Measurements from ENCODE around the gene RACK1.

Gene RACK1

DNA sequence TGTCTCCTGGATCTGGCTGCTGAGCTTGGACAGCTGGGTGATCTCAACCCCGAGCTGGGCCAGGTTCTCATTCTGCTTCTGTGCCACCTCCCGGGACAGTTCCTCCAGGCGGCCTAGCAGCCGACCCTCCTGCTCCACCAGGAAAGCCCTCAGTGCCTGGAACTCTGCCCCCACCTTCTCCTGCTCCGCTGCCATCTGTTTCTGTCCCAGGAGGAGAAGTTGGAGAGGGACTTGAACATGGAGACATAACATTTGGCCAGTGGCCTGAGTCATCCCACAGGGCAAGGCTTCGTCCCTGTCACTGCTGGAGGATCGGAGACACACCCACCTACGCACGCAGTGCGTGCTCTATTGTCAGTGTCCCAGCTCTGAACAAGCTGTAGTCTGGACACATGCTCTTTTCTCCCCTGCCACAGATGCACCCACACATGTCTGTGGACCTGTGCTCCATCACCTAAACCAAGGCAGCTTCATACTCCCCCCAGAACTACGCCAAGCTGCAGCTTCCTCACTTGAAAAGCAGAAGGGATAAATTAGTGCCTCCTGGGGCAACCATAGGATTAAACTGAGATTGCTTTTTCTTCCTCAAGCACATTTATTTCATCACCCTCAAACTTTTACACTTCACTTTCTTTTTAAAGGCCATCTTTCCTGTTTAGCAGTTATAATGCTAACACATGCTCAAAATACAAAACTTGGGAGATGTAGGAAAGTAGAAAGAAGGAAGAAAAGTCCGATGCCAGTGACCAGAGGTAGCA is 43.6 kb downstream of the RACK1 start:
- no peak overlapping the region for H3K4me3 ChIP-seq (ENCODE audit: low read depth, low read length)
- peaks cover 59% of the 10 kb centered on the region for H3K27me3 ChIP-seq (ENCODE audit: control insufficient read depth, insufficient read depth, low read length)
- H3K9ac ChIP-seq (ENCODE audit: low read depth, low read length): no peak overlapping the region
- H3K4me1 ChIP-seq (ENCODE audit: control insufficient read depth, insufficient read depth, low read length): peaks cover 38% of the 10 kb centered on the region
- H3K27ac ChIP-seq (ENCODE audit: low read depth, low read length): no peak overlapping the region
- no peaks in the 10 kb centered on the region for H3K9me3 ChIP-seq (ENCODE audit: control insufficient read depth, insufficient read depth, low read length)
- no peaks in the 10 kb centered on the region for H3K36me3 ChIP-seq (ENCODE audit: control insufficient read depth, insufficient read depth, low read length)

DNA sequence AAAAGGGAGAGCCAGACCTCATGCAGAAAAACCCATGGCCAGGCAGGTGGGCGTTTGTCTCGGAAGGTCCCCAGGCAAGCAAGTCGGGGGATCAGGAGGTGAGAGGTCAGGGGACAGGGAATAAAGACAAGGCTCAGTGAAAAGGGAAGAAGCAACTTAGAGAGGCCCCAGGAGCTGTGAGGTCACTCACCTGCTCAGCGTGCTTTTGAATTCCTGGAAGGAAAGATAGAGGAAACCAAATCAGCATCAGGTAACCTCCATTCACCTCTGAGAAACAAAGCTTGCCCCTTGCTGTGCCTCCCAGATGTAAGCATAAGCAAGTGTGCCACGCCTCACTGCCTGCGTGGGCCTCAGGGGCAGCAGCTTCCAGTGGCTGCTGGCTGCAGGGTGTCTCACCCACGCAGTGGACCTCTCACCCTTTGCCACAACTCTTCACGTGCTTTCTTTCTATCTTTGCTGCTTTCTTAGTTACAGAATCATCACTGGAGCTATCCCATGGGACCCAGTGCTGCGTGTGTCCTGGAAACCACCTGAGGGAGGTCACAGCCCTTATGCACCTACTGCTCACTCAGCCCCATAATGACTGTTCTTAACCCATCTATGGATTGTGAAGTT is 44.7 kb downstream of the RACK1 start:
- Histone ChIP-seq H3K27ac (ENCODE audit: low read depth, low read length) (peak overlapping the region; percentile 29), H3K9ac (ENCODE audit: low read depth, low read length) (no peak overlapping the region), H3K36me3 (ENCODE audit: control insufficient read depth, insufficient read depth, low read length) (no peaks in the 10 kb centered on the region), H3K9me3 (ENCODE audit: control insufficient read depth, insufficient read depth, low read length) (no peaks in the 10 kb centered on the region), H3K27me3 (ENCODE audit: control insufficient read depth, insufficient read depth, low read length) (peaks cover 49% of the 10 kb centered on the region), H3K4me3 (ENCODE audit: low read depth, low read length) (peak overlapping the region; percentile 2; the same call in 1 of the 2 replicates), H3K4me1 (ENCODE audit: control insufficient read depth, insufficient read depth, low read length) (peaks cover 38% of the 10 kb centered on the region)

DNA sequence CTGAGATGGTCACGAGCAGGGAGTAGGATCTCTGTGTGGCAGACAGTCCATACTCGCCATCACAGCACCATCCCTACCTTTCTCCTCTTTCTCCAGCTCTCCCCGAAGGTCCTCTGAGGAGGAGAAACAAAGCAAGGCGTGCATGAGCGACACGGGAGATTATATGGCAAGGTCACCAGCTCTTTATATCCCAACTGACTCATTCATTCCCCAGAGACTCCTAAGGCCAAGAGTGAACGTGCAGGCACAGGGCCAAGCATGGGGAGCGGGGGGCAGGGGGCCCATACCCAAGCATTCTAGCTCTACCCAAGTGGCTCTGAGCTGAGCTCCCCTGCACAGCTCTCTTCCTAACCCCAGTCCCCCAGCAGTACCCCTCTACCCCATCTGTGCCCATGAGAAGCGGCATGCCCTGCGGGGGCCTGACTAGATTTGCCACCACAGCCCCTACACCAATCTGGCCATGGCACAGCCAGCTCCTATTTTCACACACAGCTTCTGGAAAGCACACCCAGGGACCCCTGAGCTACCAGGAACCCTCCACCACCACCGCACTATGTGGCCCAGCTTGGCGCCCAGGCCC is 45.5 kb downstream of the RACK1 start:
- Histone ChIP-seq H3K4me1 (ENCODE audit: control insufficient read depth, insufficient read depth, low read length) (peaks cover 38% of the 10 kb centered on the region), H3K27ac (ENCODE audit: low read depth, low read length) (no peak overlapping the region), H3K36me3 (ENCODE audit: control insufficient read depth, insufficient read depth, low read length) (no peaks in the 10 kb centered on the region), H3K9ac (ENCODE audit: low read depth, low read length) (no peak overlapping the region), H3K4me3 (ENCODE audit: low read depth, low read length) (peak overlapping the region; percentile 2; the same call in 1 of the 2 replicates), H3K9me3 (ENCODE audit: control insufficient read depth, insufficient read depth, low read length) (no peaks in the 10 kb centered on the region), H3K27me3 (ENCODE audit: control insufficient read depth, insufficient read depth, low read length) (peaks cover 41% of the 10 kb centered on the region)

DNA sequence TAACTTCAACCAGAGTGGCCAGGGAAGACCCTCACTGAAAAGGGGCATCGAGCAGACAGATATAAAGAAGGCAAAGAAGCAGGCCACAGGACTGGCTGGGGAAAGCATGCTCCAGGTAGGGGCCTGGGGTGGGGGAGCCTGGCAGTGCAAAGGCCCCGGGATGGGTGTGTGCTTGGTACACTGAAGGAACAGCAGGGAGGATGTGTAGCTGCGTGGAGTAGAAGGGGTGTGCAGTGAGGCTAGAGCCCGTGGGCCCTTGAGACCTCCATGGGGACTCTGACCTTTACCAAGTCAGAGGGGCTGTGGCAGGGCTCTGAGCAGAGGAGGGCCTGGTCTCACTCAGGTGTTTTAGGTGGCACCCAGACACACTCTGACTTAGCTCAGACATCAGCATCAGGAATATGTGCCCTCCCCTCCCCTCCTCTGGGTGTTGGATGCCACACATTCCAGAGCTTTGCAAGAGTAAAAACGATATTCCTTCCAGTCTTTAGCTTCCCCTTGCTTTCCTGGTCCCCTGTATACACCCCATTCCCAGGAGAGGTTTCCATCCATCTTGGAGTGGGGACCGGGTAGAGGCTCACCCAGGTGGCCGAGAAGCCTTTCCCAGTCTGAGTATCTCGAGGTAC is 46.3 kb downstream of the RACK1 start:
- no peak overlapping the region for H3K9ac ChIP-seq (ENCODE audit: low read depth, low read length)
- H3K36me3 ChIP-seq (ENCODE audit: control insufficient read depth, insufficient read depth, low read length): no peaks in the 10 kb centered on the region
- H3K27me3 ChIP-seq (ENCODE audit: control insufficient read depth, insufficient read depth, low read length): peaks cover 35% of the 10 kb centered on the region
- H3K9me3 ChIP-seq (ENCODE audit: control insufficient read depth, insufficient read depth, low read length): no peaks in the 10 kb centered on the region
- H3K27ac ChIP-seq (ENCODE audit: low read depth, low read length): no peak overlapping the region
- H3K4me1 ChIP-seq (ENCODE audit: control insufficient read depth, insufficient read depth, low read length): peaks cover 38% of the 10 kb centered on the region
- no peak overlapping the region for H3K4me3 ChIP-seq (ENCODE audit: low read depth, low read length)

DNA sequence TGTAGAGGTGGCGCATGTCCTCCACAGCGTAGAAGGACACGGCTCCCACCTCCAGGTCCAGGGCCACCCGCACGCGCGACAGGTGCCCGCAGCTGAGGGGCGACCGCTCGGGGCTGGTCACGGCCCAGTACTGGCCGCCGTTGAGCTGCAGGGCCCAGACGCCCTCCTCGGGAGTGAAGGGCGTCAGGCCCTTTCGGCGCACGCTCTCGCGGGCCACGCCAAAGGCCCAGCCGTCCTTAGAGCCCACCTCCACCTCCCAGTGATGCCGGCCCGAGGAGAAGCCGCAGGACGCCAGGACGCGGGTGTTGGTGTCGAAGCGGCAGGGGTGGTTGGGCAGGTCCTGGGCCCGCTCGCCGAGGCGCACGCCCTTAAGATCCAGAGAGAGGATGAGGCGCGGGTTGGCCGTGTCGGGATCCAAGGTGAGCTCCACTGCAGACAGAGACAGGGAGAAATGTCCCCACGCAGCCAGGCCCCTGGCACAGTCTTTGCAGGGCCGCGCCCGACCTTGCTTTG is 48.4 kb downstream of the RACK1 start:
- Histone ChIP-seq H3K36me3 (ENCODE audit: control insufficient read depth, insufficient read depth, low read length) (no peaks in the 10 kb centered on the region), H3K9me3 (ENCODE audit: control insufficient read depth, insufficient read depth, low read length) (no peaks in the 10 kb centered on the region), H3K4me1 (ENCODE audit: control insufficient read depth, insufficient read depth, low read length) (peaks cover 31% of the 10 kb centered on the region), H3K27ac (ENCODE audit: low read depth, low read length) (no peak overlapping the region), H3K9ac (ENCODE audit: low read depth, low read length) (no peak overlapping the region), H3K27me3 (ENCODE audit: control insufficient read depth, insufficient read depth, low read length) (peaks cover 27% of the 10 kb centered on the region), H3K4me3 (ENCODE audit: low read depth, low read length) (no peak overlapping the region)

DNA sequence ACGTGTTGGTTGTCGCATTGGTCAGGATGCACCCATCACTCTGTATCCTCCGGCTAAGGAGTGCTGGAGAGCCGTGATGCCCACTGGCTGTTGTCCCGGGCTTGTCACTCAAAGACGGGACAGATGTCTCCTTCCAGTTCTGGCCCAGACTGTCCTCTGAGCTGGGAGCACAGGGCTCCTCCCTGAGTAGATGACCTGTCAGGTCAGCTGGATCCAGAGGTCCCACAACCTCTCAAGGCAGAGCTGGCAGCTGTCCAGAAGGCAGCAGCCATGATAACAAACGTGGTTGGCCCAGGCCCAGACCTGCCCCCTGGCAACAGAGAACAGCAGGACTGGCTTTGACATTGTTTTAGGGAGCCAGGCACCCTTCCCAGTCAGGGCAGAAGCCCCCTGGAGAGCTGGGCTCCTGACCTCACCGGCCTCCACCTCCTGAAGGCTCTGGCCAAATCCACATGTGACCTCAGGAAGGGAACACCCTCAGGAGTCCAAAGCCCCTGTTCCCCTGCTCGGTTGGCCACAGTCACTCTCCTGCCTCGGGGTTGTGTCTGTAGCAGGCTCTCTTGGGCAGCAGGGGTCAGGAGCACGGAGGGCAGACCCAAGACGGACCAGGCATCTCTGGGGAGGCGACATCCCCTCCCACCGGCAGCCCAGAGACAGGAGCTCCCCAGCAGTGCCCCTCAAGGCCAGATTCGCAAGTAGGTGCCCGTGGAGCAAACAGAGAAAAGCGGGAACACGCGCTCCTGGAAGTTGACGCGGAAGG is 49.0 kb downstream of the RACK1 start:
- Histone ChIP-seq H3K9ac (ENCODE audit: low read depth, low read length) (no peak overlapping the region), H3K4me3 (ENCODE audit: low read depth, low read length) (no peak overlapping the region), H3K27ac (ENCODE audit: low read depth, low read length) (no peak overlapping the region), H3K9me3 (ENCODE audit: control insufficient read depth, insufficient read depth, low read length) (no peaks in the 10 kb centered on the region), H3K27me3 (ENCODE audit: control insufficient read depth, insufficient read depth, low read length) (peaks cover 27% of the 10 kb centered on the region), H3K36me3 (ENCODE audit: control insufficient read depth, insufficient read depth, low read length) (no peaks in the 10 kb centered on the region), H3K4me1 (ENCODE audit: control insufficient read depth, insufficient read depth, low read length) (peaks cover 26% of the 10 kb centered on the region)

DNA sequence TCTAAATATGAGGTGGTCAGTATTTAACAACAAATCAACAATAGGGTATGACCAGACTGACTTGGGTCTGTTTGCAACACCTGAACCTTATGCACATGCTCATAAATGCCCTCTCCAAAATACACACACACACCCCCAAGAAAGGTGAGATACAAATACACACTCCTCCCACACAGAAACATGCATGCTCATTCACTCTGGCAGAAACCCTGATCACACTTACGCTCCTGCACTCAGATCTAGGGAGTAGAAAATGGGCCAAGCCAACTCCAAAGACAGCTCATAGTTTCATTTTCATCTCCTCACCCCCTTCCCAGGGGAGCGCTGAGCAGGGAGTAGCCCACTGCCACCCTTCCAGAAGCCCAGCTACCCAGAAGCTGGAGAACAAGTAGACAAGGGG is 50.0 kb downstream of the RACK1 start:
- Histone ChIP-seq H3K9ac (ENCODE audit: low read depth, low read length) (no peak overlapping the region), H3K9me3 (ENCODE audit: control insufficient read depth, insufficient read depth, low read length) (no peaks in the 10 kb centered on the region), H3K27me3 (ENCODE audit: control insufficient read depth, insufficient read depth, low read length) (peaks cover 29% of the 10 kb centered on the region), H3K36me3 (ENCODE audit: control insufficient read depth, insufficient read depth, low read length) (no peaks in the 10 kb centered on the region), H3K4me1 (ENCODE audit: control insufficient read depth, insufficient read depth, low read length) (peaks cover 16% of the 10 kb centered on the region), H3K27ac (ENCODE audit: low read depth, low read length) (no peak overlapping the region), H3K4me3 (ENCODE audit: low read depth, low read length) (no peak overlapping the region)

DNA sequence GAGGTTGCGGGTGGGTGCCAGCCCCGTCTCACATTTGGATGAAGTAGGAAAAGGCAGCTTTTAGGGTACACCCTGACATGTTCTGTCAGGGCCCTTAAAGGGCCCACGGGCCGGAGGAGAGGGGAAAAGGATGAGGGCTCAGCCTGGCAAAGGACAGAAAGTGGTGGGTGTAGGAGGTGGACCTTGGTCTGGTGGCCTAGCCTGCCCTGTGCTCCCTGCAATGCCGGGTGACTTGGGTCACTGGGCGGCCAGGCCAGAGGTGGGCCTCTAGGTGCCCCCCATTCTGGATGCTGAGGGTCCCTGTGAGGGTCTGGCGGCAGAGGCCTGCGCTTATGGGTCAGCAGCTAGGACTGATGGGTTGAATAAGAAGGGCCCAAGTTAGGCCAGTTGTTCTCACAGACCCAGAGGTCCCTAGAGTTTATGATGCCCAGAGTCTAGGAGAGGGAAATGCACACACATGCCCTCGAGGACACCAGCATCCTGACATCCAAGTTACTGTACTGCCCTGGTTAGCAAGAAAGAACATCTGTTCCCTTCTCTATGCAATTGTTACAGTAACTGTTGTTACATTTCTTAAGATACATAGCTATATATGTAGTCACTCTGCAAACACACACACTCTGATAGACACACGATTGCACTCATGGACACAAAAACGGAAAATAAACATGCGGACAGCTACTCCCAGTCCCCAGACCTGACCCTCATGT is 51.2 kb downstream of the RACK1 start:
- Histone ChIP-seq H3K27me3 (ENCODE audit: control insufficient read depth, insufficient read depth, low read length) (peaks cover 26% of the 10 kb centered on the region), H3K27ac (ENCODE audit: low read depth, low read length) (no peak overlapping the region), H3K4me3 (ENCODE audit: low read depth, low read length) (peak overlapping the region; percentile 87), H3K9me3 (ENCODE audit: control insufficient read depth, insufficient read depth, low read length) (no peaks in the 10 kb centered on the region), H3K36me3 (ENCODE audit: control insufficient read depth, insufficient read depth, low read length) (no peaks in the 10 kb centered on the region), H3K9ac (ENCODE audit: low read depth, low read length) (no peak overlapping the region), H3K4me1 (ENCODE audit: control insufficient read depth, insufficient read depth, low read length) (peaks cover 5% of the 10 kb centered on the region; the same call in 1 of the 2 replicates)

DNA sequence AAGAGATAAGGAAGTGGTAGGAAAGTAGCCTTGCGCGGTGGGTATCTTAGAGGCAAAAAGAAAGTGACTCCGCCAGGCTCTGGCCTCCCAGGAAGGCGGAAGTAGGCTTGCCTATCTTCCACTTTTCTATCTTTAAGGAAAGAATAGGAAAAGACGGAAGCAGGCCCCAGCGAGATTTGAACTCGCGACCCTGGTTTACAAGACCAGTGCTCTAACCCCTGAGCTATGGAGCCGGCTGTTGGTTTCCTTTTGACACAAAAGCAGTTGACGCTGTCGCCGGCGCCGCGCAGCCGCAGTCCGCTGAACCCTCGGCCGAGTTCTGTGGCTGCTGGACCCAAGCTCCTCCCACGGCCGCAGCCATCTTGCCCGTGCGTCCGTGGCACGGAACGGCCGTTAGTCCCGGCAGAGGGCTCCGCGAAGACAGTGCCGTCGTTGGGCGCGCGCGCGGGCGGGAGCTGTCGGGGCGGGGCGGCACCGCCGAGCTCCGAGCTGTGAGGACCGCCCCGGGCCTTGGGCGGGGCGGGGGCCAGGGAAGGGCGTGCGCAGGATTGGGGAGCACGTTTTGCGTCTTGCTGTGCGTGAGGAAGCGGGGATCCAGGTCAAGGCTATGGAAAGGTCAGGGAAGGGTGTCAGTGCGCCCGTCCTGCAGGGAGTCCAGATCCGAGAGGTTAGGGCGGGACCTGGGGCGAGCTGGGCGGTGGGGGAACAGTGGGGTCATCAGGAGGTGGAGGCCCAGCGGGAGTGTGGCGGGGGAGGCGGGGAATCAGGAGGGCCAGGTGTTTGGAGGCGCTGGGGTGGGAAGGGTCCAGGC is 52.0 kb downstream of the RACK1 start:
- Histone ChIP-seq H3K4me3 (ENCODE audit: low read depth, low read length) (peak overlapping the region; percentile 87), H3K27me3 (ENCODE audit: control insufficient read depth, insufficient read depth, low read length) (peaks cover 26% of the 10 kb centered on the region), H3K36me3 (ENCODE audit: control insufficient read depth, insufficient read depth, low read length) (no peaks in the 10 kb centered on the region), H3K9ac (ENCODE audit: low read depth, low read length) (no peak overlapping the region; the same call in 1 of the 2 replicates), H3K4me1 (ENCODE audit: control insufficient read depth, insufficient read depth, low read length) (no peaks in the 10 kb centered on the region), H3K9me3 (ENCODE audit: control insufficient read depth, insufficient read depth, low read length) (no peaks in the 10 kb centered on the region), H3K27ac (ENCODE audit: low read depth, low read length) (peak overlapping the region; percentile 65)
